HuH-7 (cell line): ENCODE measurements around the gene CIB4.
A peak's percentile ranks its signal among the peaks of the same experiment; 100 is the strongest.

Source experiments
- DNase-seq: peaks from one replicate; pipeline ENCODE4 v3.0.0; 2011; ENCODE audit warnings: low spot score

The CIB4 gene

DNA sequence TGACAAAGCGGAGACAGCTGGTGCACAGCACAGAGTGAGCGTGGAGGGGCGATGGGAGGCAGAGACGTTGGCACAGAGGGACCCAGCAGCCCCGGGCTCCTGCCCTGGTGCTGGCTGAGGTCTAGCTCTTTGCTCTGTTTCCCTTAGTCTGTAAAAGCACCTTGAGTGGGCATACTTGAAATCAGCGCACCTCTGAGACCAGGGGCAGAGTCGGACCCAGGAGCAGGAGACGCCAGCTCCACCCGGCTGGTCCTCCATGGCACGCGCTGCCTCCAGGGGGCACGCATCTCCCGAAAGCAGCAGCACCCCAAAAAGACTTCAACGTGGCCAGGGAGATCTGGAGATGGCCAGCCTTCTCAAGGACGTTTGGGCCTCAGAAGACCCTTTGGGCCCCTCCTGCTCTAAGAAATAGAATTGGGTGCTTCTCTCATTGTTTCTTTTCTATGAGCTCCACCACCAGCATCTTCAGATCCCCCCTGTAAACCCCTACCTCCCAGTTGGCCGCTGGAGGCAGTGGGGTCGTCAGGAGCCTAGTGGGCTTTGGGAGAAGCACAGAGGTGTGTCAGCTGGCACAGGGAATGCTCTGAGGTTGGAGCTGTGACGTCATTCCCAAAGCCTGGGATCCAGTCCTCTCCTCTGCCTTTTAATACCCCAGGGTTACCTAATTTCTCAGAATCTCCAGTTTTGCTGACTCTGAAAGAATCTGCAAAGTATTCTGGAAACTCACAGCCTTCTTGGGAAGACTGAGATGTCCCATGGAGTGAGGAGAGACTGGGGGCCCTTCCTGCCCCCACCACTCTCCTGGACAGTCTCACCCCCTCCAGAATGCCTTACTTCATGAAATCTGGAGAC is 58.9 kb downstream of the CIB4 start:
- no peak for DNase-seq

DNA sequence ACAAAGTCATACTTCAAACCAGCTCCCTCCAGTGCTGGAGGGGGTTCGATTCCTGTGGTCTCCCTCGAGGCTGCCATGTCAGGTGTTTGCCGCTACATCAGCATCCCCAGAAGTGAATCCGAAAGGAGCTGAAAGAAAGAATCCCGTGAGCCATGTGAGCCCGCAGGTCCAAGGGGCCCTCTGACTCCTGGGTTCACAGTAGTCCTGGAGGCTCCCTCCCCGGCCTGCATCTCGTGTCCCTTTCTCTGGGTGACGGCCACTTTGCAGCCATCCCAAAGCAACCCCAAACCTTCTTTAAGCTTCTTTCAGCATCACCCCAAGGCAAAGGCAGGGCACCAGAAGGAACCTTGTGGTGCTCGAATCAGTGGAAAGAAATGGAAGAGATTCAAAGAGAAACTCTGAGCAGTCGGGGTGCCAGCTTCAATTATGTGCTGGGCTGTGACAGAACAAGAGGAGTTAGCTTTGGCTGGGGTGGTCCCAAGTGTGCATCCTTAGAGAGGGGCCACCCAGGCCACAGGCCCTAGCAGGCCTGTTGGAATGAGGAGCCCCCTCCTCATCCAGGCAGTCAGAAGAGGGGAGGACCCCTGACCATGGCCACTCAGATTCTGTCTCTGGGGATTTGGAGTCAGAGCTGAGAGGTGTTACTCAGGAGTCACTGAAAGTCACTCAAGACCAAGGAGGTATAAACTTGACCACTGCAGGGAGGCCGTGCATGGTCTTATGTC is 59.7 kb downstream of the CIB4 start:
- no peak for DNase-seq

DNA sequence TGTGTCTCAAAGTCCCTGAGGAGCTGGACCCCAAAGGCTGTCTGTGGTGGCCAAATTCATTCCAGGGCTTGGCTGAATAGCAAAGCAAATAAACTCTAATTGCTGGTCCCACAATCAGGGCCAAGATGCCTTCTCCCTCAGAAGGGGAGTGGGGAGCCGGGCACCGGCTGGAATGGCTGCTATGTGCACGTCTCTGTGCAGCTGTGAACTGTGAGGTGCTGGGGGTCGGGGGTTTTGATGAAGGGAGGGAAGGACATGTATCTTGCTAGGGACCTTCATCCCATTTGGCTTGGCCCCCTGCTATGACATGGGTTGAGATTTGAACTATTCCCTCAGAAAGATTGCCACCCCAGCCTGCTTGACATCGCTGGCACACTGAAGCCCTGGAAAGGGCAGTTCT is 60.4 kb downstream of the CIB4 start:
- no peak for DNase-seq

DNA sequence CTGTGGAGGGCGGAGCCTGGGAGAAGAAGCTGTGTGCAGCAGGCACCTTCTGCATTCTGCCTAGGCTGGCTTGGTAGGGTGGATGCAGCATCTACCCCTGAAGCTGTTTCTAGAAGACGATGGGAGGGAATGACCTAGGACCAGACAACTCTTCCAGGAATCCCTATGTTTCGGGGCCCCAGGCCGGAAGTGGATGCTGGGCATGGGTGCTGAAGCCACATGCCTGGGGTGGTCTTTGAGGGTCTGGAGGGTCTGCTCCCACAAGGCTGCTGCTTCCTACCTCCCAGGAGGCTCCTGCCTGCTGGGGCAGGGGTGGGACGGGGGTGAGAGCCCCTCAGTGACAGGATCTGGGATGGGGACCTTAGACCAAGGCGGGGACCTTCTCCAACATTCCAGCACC is 61.0 kb downstream of the CIB4 start:
- no peak for DNase-seq

GRCh38 chr2:26579723-26580040 is 61.5 kb downstream of the CIB4 start:
- no peak for DNase-seq

DNA sequence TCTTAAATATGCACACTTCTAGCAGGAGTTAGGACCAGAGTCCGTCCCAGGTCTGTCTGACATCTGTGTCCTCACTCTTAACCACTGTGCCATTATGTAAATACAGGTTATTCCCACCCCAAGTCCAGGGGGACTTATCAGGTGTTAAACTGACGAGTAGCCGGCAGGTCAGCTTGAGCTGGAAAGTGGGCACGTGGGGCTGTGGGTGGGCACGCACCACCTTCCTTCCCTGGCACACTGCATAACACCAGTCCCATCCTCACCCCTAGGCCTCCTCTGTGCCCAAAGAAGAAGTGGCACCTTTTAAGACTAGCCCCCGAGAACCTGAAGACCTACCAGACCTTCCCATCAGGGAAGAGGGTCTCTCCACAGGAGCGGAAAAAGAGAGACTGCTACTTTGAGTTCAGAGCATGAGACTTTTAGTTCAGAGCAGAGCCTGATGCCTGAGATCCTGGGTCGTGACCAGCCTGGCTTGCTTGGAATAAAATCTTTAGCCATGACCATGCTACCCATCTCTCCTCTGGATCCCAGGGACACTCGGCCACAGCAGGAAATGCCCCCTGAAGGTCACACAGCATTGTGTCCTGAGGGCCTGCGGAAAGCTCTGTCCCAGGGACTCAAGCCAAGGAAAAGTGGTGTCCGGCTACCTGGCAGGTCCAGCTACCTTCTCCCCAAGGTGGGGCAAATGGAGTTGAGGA is 62.0 kb downstream of the CIB4 start:
- no peak for DNase-seq

GRCh38 chr2:26578581-26578980 is 62.6 kb downstream of the CIB4 start:
- no peak for DNase-seq

DNA sequence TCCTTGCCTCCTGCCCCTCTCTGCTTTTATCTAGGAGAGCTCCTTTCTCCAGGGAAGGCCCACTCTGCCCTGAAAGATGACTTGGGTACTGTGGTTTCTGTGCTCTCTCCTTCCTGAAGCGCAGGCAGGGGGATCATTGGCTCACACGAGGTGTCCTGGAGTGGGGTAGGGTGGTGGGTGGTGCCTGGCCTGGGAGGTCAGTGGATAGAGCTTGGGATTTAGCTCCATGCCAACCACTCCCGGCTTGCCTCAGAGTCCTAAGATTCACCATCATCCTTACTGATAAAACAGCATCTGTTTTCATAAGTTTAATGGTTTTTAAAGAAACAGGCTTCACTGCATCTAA is 63.1 kb downstream of the CIB4 start:
- DNase-seq, result no peak

DNA sequence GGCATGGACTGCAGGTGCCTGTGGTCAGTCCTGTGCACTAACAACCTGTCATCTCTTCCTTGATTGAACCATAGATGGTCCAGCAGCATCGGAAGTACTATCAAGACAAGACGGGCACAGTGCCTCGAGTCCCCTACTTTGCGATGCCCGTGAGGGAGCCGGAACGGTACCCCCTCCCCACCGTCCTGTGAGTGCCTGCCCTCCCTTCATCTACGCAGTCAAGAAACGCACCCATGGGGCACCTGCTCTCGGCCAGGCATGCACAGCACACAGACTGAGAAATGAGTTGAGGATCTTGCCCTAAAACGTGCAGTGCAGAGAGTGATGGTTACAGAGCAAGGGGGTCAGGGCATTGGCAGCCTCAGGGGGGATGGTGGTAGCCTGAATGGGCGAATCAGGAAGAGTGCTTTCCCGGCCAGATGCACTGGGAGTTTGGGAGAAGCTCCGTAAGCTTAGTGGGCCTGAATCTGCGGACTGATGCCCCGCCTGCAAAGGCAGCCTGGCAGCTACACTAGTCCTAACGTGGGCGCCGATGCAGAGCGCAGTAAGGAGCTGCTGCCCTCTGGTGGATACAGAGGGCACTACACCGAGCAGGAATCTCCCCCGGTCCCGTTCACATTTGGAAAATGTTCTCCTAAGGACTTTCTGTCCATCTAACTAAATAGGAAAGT is 63.6 kb downstream of the CIB4 start:
- DNase-seq, result peak; percentile 87

DNA sequence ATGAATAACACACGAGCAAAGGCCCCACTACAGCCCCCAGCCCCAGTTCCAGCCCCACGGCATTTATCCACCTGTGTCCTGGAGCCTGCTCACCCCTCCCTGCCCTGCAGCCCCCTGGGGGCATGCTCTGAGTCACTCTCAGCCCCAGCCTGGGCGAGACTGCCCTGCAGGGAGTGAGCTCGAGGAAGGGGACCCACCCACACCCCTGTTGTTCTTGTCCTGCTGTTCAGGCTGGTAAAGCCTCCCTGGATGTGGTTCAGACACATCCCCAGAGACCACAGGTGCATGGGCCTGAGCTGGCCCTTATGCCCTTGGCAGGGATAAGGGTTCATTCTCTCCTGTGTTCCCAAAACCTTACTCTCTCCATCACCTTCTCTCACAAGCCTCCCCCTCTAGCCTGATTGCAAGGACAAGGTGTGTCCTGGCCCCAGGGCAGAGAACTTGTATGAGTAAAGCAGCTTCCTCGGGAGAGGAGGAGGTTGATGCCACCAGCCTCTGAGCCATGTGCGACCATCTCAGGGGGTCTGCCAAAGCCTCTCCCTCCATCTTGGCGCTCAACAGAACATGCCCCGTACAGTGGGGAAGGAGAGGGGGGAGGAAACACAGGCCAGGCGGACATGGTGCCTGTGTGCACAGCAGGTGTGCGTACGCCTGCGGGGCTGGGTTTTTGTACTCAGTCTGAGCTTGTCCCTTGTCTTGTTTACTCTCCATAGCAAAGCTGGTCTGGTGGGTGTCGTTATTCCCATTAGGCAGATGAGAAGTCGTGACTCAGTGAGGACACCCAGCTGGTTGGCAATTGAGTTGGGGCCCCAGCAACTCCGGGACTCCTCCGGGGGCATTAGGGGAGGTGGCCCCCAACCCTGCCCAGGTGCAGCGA is 64.4 kb downstream of the CIB4 start:
- no peak for DNase-seq

DNA sequence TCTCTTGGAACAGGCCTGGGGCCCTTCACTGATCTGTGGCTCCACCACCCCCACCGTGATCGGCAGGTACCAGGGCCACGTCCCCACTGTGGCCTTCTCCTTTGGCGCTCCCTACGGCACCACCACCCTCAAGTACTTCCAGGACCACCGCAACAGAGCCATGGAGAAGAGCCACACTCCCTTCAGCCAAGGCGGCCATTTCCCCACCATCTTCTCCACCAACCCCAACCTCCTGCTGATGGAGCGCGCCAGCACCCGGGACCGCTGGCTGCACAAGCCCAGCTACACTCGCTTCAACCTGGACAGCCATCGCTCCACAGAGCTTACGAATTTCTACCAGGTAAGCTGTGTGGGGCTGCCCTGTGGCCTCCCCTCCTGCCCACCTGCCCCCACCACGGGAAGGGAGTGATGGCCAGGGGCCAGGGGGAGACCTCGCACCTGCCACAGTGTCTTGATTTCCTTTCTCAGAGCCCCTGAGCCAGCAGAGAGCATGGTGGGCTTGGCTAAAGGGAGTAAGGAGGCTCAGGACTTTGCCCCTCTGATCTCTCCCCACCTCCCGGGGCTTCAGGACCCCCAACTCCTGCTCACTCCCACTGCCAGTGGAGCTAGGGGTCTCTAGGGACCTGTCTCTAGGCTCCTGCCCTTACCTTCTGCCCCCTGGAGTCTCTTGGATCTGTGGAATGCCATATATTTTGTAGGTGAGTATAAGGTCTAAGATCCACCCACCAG is 65.2 kb downstream of the CIB4 start:
- DNase-seq, result no peak

DNA sequence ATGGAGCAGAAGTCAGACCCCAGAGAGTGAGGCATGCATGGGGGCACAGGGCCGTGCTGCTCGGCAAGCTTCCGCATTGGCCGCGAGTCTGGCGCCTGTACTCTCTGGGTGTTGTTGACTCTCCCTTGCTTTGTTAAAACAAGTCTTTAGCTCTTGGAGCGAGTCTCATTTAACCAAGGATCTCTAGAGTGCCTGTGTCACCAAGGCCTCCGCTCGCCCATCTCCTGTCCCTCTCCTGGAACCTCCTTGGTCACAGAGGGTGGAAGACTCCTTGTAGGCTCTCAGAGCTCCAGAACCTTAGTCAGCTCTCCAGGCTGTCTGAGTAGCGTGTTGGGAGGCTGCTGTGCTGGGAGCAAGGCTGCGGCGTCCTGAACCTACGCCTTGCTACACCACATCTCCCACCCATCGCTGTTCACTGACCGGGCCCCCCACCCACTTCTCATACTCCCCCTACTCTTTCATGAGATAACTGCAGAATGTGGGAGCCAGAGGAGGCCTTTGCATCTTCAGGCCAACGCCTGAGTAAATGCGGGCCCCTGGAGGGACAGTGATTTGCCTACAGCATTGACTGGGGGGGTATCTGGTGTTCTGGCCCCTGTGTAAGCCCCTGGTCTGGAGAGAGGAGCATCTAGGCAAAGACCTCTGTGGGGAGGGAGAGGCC is 66.1 kb downstream of the CIB4 start:
- no peak for DNase-seq

DNA sequence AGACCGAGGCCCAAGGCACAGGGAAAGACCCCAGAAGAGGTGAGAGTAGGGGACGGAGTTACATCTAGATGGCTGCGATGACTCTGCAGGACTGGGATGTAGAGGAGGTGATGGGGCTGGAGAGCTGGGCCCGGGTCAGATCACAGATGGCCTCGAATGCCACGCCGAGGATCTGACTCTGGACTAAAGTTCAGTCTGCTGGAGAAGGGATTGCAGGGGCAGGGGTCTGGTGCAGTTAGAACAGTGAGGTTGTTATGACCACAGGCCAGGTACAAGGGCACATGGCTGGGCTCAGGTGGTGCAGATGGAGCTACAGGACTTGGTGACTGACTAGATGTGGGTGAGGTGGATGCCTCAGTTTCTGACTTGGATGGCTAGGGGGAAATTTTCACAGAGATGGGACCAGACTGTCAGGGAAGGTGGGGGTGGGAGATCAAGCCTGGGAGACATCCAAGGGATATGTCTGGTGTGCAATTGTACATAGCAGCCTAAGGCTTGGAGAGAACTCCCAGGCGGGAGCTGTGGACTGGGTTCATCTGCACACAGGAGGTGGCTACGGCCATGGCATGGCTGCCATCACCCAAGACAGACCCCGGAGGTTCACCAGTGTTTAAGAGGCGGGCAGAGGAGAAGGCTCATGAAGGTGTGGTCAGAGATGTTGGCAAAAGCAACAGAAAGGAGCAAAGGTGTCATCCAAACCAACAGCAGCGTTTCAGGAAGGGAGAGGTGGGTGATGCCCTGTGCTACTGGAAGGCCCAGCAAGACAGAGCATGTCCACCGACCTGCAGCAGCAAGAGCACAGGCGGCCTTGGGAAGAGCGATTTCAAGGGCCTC is 66.9 kb downstream of the CIB4 start:
- no peak for DNase-seq

DNA sequence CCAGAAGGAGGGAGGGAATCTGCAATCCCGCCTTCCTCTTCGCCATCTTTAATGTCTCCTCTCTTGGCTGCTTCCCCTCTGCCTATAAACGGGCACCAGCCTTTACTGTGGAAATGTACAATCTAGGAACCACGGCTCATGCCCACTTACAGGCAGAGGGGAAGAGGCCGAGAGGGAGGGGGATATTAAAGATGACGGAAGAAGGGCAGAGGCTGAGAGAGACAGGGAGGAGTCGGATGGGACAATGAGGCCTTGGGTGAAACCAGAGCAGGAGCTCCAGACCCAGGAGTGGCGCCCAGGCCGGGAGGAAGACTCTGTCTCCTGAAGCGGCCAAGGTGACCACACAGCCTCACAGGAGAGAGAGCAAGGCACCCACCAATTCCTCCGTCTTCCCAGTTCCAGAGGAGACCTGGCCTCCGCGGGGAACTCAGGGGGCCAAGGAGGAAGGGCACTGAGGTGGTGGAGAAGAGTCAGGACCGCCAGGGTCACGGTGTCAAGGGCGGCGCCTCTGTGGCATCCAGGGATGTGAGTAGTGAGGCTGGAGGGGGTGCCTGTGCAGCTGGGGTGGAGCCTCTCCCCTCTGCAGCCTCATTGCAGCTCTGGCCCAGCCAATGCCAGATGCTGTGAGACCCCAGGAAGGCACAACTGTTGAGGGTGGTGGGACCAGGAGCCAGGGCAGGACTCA is 67.8 kb downstream of the CIB4 start:
- no peak for DNase-seq

DNA sequence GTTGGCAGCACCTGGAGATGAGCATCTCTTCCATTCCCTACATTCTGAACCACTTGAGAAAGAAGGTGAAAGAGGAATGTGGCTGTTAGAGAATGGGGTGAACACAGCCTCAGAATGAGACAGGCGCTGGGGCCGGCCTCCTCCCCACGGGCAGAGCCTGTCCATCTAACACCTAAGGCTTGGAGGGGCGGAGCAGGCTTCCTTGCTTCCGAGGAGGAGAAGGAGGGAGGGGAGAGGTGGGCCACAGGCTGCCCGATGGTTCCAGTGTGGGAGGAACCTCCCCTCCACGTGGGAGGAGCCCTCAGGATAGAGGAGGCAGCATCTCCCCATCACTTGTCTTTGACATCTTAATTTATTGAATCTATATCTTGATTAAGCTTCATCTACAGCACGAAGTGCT is 68.6 kb downstream of the CIB4 start:
- no peak for DNase-seq

GRCh38 chr2:26571316-26571715 is 69.8 kb downstream of the CIB4 start:
- no peak for DNase-seq

DNA sequence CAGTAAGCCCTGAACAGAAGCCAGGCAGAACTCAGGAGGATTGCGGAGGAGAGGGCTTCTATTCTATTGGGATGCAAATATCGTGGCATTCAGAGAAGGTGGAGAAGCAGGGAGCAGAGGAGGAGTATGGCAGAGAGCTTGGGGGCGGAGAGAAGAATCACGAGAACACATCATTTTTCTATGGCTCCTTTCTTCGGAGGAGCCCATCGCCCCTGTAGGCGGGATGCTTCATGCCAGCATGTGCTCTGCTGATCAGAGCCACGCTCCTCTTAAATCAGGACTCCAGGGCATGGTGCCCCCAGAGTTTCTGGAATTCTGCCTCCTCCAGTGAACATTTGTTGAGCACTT is 71.1 kb downstream of the CIB4 start:
- no peak for DNase-seq

DNA sequence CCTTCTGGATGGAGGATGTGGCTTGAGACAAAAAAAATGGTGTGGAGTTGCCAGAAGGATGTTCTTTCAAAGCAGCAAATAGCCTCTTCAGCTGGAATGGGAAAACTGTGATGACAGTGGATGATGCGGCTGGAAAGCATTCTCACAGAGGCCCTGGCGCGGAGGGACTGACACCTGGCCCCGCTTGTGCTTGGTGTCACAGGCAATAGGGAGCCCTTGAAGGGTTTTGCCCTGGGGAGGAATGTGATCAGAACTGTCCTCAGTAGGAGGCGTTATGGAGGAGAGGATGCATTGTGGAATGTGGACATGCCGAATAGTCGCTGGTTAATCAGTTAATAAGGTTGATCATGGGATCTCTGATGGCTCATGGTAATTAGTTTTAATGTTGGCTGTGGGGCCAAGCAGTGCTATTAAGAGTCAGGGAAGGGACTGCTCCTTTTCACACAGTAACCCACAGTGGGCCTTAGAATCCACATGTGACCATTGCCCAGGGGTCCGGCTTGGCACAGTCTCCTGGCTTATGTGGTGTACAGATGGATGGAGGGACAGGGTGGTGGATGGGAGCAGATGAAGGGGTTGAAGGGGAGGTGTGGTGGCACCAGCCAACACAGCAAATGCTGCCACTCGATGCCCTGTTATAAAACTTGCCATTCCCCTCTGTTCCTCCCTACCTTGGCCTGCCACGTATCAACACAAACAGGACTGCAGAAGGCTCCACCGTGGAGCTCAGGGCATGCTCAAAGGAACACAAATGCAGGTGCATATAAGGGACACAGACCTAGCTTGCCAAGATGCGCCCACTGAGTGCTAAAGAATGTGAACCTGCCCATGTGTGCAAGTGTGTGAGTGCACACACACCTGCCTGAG is 71.7 kb downstream of the CIB4 start:
- no peak for DNase-seq
